ENCODE data around the gene PPARD. TPM values are rescaled to one million over a fixed set of nuclear protein-coding genes. Genes with fewer than 3 reads are reported as not detected.

The PPARD gene
- total RNA-seq, 1 experiment from 2014 or later = 2.1 TPM

DNA sequence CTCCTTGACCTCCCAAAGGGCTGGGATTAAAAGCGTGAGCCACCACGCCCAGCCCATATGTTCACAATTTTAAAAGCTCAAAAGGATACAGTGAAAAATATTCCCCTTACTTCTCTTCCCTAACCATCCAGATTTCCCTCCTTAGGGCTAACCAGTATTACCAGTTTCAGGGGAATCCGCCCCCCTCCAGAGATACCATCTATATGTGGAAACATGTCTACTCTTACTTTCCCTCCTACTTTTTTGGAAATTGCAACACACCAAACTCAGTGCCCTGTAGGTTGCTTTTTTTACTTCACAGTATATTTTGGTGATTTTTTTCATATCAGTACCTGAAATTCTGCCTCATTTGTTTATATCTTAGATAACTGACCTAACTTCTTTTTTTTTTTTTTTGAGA lies 118.9 kb downstream of the PPARD start:
- DNase-seq (ENCODE audit: extremely low read depth, low read depth) = no peak

DNA sequence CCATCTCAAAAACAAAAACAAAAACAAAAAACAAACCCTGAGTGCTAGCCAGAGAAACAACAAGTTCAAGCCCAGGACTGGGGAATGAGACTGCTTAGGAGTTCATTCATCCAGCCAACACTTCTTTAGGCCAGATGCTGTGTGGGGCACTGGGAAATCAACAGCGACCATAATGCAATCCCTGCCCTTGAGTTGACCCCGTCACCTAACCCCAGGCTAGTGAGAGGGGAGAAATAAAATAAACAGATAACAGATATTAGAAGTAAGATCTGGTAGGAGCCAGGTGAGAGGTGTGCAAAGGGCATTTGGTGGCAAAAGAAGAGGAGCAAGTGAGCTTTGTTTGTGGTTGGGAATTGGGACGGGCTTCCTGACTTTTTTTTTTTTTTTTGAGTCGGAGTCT lies 120.9 kb downstream of the PPARD start:
- DNase-seq (ENCODE audit: extremely low read depth, low read depth) = no peak

DNA sequence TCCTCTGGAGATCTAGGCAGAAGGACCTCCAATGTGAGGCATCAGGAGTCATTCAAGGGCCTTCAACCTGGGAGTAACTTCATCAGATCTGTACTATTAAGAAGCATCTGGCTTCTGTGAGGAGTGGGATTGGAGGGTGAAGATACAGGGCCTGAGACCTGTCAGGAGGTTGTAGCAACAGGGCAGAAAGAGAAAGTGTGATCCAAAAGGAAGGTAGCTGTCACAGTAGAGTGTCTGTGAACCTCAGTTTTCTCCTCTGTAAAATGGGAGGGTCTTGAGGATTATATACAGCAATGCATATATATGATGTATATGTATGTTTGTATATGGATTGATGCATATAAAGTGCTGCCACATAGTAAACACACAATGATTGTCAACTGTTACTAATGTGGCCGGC lies 123.3 kb downstream of the PPARD start:
- no peak for DNase-seq (ENCODE audit: extremely low read depth, low read depth)

DNA sequence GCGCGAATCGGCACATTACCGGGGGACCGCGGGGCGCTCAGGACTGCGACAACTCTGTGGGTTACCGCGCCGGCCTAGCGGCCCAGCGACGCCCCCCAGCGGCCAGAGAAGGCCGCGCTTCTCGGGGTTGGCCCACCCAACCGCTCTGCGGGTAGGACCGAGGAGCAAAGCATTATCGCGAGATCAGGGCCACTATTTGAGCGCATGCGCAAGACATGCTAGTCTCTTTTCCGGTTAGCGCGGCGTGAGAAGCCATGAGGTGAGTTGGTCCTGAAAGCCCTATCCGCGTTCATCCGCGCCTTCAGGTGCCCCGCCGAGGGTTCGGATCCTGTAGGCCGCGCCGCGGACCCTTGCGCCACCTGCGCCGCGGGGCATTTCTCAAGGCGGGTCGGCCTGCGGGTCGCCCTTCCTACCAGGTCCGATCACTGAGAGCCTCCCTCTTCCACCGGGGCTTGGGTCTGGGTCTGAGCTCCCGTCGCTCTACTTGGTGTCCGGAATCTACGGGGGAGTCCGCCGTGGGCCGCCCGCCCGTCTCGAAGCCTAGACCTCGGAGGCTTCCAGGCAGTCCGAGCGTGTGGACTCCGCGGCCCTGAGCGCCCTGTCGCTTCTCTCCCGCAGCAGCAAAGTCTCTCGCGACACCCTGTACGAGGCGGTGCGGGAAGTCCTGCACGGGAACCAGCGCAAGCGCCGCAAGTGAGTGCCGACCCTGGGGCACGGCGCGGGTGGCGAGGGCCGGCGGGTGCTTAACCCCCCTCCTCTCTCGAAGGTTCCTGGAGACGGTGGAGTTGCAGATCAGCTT lies 126.0 kb downstream of the PPARD start, which contains the start of gene RPL10A:
TSS of gene RPL10A (plus strand) at position 221 of the 799 bp plus-strand sequence. CDS start at position 255, 34 bp downstream.
- DNase-seq (ENCODE audit: extremely low read depth, low read depth) = peak; percentile 94

DNA sequence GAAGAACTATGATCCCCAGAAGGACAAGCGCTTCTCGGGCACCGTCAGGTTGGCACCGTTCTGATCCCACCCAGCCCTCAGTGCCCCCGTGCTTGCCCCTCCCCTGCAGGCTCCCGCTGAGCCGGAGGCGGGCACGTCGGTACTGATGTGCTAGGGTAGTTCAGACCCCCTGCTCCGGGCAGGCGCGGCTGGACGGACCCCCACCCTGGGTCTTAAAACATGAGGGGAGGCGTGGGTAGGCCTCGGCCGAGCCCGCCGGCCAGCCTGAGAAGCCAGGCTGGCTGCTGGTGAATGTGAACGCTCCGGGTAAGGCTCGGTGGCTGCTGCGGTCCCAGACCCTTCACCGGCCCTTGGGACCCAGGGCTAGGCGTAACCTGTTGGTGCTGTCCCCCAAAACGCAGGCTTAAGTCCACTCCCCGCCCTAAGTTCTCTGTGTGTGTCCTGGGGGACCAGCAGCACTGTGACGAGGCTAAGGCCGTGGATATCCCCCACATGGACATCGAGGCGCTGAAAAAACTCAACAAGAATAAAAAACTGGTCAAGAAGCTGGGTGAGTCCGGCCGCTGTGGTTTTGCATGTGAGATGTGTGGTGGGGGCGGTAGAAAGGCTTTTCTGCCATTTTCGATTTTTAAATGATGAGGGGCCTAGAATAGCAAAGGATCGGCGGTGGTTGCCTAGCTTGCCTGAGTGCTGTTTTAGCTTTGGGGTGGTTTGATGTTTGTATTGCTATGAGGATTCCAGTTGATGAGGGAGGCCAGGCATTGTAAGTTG lies 126.8 kb downstream of the PPARD start:
- no peak for DNase-seq (ENCODE audit: extremely low read depth, low read depth)

DNA sequence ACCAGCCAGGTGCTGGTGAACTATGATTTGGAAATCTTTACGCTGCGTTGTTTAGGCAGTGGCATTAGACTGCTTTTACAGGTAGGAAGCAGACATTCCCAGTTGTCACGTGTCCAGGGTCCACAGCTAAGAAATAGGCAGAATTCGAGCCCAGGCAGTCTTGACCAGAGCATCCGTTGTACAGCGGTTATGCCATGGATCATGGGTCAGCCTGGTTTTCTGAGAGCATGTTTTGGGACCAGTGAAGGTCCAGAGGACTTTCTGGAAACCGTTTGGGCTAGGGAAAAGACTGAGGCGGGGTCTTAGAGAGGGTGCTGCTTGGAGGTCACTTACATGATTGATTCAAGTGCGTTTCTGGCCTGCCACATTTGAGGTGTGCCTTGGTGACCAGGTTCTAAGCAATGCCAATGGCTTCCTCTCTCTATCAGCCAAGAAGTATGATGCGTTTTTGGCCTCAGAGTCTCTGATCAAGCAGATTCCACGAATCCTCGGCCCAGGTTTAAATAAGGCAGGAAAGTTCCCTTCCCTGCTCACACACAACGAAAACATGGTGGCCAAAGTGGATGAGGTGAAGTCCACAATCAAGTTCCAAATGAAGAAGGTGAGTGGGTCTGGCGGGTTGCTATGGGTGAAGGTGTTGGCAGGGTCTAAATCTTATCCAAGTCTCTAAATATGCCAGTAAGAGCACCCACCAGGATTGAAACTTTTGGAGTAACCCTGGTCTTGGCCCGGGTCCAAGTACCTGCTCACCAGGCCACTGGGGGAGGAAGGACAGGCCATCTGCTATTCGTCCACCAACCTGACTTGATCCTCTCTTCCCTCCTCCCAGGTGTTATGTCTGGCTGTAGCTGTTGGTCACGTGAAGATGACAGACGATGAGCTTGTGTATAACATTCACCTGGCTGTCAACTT lies 127.6 kb downstream of the PPARD start:
- DNase-seq (ENCODE audit: extremely low read depth, low read depth) = no peak

DNA sequence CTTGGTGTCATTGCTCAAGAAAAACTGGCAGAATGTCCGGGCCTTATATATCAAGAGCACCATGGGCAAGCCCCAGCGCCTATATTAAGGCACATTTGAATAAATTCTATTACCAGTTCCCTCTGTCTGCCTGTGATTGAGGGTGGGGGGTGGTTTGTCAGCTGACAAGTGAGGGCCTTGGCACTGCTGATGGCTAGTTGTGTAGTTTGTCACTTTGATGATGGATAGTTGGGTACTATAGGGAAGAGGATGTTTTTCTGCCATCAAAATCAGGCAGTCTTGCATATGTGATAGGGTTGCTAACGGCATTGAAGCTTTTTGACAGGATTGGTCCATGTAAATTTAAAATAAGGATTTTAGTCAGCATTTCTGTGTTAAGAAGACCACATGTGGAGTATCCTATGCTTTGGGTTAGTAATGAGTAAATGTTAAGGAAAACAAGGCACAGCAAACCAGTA lies 128.3 kb downstream of the PPARD start:
- DNase-seq (ENCODE audit: extremely low read depth, low read depth) = no peak

DNA sequence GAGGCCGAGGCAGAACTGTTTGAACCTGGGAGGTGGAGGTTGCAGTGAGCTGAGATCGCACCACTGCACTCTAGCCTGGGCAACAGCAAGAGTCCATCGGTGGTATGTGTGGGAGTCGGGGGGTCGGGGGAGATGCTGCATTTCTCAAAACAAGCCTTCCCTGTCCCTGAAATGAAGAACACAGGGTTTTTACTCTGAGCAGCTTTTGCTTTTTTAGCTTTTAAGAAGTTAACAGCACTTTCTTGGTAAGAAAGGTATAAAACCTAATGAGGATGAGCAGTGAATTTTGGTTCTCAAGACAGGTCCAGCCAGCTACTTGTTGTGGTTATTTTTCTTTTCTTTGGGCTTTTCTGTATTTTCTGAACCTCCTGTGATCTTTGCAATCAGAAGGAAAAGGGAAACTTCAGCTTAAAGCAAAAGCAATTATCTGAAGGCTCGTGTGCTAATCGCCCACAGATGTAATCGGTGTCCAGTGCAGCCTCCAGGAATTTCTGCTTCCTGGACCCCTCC lies 129.5 kb downstream of the PPARD start:
- DNase-seq (ENCODE audit: extremely low read depth, low read depth) = no peak

DNA sequence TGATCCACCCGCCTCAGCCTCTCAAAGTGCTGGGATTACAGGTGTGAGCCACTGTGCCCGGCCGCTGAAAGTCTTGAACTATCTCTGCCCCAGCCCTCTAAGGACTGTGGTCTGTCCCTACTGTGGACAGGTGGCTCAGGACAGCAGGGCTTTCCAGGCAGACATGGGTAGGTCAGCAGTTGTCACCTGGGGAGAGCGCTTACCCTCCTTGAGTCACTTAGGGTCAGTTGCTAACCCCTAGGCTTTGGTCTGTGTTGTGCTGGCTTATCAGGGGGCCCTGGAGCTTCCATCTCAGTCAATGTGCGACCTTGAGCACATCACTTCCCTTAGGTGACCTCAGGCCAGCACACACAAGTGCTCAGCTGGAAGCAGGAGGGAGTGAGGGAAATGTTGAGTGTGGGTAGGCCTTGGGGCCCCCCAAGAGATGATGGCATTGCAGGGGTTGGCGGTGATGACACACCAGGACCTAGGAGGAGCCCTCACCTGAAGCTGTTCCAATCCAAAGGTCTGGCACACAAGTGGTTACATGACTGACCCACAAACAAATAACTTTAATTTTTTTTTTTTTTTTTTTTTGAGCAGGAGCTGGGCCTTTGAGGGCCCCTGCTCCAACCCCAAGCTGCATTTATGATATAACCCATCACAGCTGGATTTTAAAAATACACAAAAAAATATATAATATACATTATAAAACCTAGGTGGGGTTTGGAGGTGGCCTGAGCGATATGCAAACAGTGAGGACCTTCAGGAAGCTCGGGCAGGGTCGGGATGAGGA lies 130.9 kb downstream of the PPARD start:
- no peak for DNase-seq (ENCODE audit: extremely low read depth, low read depth)

DNA sequence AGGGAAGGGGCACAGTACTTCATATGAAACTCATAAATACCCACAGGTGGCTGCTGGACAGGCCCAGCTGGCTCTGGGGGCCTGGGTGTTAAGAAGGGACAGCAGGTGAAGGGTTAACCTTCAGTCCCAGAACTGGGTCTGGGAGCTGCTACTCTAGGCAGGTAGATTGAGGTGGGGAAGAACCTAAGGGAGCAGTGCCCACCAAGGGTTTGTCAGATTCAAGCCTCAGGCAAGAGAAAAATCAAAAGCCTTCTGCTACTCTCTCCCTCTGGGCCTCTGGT lies 131.4 kb downstream of the PPARD start:
- DNase-seq (ENCODE audit: extremely low read depth, low read depth) = no peak

DNA sequence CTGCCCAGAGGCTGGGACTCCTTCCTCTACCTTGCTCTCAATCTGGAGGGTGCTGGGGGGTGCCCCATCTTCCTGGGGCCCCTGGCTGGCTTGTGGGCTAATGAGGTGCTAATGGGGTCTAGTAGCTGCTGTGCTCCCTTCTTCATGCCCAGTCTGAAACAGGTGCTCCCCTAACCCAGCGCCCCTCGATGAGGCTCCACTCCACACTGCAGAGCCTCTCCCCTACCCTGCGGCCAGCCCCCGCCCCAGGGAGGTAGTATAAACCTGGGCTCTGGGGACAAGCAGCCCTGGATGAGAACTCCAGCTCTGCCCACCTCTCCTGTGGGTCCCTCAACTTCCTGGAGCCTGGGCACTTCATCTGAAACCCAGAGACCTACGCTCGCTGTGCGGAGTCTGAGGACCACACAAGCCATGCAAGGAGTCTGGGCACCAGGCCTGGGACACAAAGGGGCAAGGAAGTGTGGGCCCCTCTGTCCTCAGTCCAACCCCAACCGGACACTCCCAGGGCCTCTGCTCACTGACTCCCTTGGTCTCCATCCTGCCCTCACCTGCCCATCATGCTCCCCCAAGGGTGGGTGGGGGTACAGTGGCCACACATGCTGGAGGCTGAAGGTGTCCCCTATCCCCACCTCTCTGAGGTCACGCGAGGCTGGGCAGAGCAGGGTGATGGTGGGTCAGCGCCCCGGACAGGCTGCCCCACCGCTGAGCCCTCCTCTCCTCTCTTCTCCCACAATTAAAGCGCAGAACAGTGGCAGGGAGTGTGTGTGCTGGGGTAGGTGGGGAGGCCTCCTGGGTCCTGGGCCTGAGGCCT lies 132.0 kb downstream of the PPARD start:
- DNase-seq (ENCODE audit: extremely low read depth, low read depth) = no peak

DNA sequence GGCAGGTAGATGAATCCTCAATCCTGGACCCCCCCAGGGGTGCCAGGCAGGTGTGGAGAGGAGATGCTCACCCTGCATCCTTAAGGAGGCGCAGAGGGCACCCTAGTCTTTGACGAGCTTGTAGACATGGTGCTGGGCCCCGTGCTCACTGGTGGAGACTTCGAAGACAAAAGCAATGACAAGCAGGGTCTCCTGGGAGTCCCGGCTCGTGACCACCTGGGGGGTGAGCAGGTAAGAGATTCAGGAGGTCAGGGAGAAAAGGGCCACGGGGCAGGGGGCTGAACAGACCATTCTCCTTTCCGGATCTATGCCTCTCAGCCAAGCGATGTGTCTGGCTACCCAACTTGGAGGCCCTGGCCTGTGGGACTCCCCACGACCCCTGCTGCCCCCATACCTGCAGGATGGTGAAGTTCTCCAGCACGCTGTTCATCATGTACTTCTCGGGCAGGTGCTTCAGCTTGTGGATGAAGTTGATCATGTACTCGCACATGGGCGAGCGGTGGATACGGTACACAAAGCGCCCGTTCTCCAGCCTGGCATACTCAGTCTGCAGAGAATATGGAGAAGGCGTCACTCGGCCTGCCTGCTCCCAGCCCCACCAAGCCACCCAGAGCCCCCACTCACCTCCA lies 132.7 kb downstream of the PPARD start:
- DNase-seq (ENCODE audit: extremely low read depth, low read depth) = no peak

DNA sequence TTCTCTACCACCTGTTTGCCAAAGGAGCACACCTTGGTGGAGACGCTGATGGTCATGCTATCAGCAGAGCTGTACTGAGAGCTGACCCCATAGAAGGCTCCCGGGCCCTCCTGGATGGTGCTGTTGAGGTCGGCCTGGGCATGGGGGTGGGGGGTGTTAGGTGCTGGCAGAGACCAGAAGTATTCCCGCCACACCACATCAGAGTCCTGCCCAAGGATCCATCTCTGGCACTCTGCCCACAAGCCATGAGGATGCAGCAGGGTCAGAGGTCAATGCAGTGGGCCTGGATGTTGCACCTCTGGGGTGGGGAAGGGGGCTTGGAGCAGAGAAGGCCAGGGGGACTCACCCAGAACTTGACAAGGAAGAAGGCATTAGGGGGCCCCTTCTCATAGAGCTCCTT lies 133.2 kb downstream of the PPARD start:
- no peak for DNase-seq (ENCODE audit: extremely low read depth, low read depth)

DNA sequence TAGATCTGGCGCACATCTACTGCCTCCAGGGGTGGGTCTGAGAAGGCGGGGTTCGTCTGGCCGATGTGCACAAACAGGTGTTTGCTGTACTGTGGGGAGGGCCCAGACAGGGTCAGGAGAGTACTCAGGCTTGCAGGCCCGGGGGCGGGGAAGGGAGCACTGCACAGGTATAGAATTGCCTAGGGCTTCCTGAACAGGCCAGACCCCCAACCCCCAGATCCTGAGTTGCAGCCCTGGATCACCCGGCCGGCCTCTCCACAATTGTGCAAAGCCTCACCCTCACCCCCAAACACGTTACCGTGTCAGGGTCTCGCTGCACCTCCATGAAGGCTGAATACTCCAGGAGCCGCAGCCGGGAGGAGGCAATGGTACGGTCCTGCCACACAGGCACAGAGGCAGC lies 133.6 kb downstream of the PPARD start:
- DNase-seq (ENCODE audit: extremely low read depth, low read depth) = no peak

DNA sequence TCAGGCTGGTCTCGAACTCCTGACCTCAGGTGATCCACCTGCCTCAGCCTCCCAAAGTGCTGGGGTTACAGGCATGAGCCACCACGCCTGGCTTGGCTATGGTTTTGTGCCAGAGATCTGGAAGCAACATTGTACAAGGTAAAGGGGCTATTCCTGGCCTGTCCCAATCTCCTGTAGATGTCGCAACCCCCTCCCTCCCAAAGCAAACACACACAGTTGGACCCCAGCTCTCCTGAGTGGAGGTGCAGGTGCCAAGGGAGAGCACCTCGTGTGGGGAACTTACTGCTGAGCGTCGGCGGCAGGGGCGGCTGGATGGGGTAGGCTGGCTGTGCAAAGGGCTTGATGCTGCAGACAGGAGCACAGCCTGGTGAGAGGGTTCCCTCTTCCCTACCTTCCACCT lies 134.7 kb downstream of the PPARD start:
- DNase-seq (ENCODE audit: extremely low read depth, low read depth) = no peak

Measured in NCI-H460 (cell line).